Small intestine (tissue), 7 donors: ENCODE data around the gene CDH13. TPM values are rescaled to one million over a fixed set of nuclear protein-coding genes. Genes with fewer than 3 reads are reported as not detected.

Source experiments
- DNase-seq, 2 donors: peaks; one replicate each; pipeline versions ENCODE4 v3.0.0 to v3.0.0-alpha.2; 2013
- FAIRE-seq: peaks from 2 replicates; lab custom pipeline; 2012; peaks lifted over from hg19 to GRCh38; lab: Jason Lieb, UNC
- H3K27ac ChIP-seq, 3 donors: one replicate each; pipeline ENCODE4 v1.5.1; 2013; ENCODE audit warnings: low read length in 2 of 3, mild to moderate bottlenecking in 2 of 3, control low read depth in 1 of 3, inconsistent platforms in 1 of 3, low read depth in 1 of 3, moderate library complexity in 1 of 3
- H3K27me3 ChIP-seq, 3 donors: one replicate each; pipeline ENCODE4 v1.6.1; 2013; ENCODE audit warnings: low read length in 3 of 3, inconsistent platforms in 1 of 3; ENCODE audit not compliant: control insufficient read depth in 3 of 3, insufficient read depth in 3 of 3
- H3K36me3 ChIP-seq, 3 donors: one replicate each; pipeline ENCODE4 v1.6.1; 2013; ENCODE audit warnings: low read length in 3 of 3, inconsistent platforms in 1 of 3, low read depth in 1 of 3, mild to moderate bottlenecking in 1 of 3, moderate library complexity in 1 of 3; ENCODE audit not compliant: control insufficient read depth in 3 of 3, insufficient read depth in 2 of 3
- H3K4me1 ChIP-seq, 3 donors: one replicate each; pipeline ENCODE4 v1.6.1; 2013; ENCODE audit warnings: low read length in 2 of 3, inconsistent platforms in 1 of 3, low read depth in 1 of 3, mild to moderate bottlenecking in 1 of 3, moderate library complexity in 1 of 3; ENCODE audit not compliant: control insufficient read depth in 3 of 3, insufficient read depth in 2 of 3
- H3K4me3 ChIP-seq, 3 donors: one replicate each; pipeline ENCODE4 v1.5.1; 2013; ENCODE audit warnings: low read length in 3 of 3, control low read depth in 1 of 3, inconsistent platforms in 1 of 3, low read depth in 1 of 3, mild to moderate bottlenecking in 1 of 3, moderate library complexity in 1 of 3
- H3K9me3 ChIP-seq, 2 donors: one replicate each; pipeline ENCODE4 v1.6.1; 2013; ENCODE audit warnings: low read depth in 1 of 2, low read length in 1 of 2; ENCODE audit not compliant: control insufficient read depth in 2 of 2, insufficient read depth in 1 of 2
- WGBS, 3 donors: extraction: QIAGEN DNeasy Blood & Tissue Kit; methylation state at CpG; one replicate each; pipeline ENCODE4 v1.1.7; 2013; 5-methylcytosine and 5-hydroxymethylcytosine counted together
- polyA plus RNA-seq, 4 donors: library from polyadenylated mRNA; stranded (reverse) in 3 of 4; unstranded in 1 of 4; fragments of 200-250 nt in 3 of 4; fragments of 120-200 nt in 1 of 4; gene quantifications; one replicate each; pipeline versions ENCODE4 v1.2.1 to v1.2.3, GENCODE V29; 2013
- donor health status: healthy with polysubstance abuse.
- donor health status: control.
- donor health status: control.
- donor health status: Bipolar disorder and iron deficiency.
- donor health status: healthy.

The CDH13 gene
- polyA plus RNA-seq, 4 donors: 0.27 to 15.0 (median 2.9) TPM; not detected in 1

DNA sequence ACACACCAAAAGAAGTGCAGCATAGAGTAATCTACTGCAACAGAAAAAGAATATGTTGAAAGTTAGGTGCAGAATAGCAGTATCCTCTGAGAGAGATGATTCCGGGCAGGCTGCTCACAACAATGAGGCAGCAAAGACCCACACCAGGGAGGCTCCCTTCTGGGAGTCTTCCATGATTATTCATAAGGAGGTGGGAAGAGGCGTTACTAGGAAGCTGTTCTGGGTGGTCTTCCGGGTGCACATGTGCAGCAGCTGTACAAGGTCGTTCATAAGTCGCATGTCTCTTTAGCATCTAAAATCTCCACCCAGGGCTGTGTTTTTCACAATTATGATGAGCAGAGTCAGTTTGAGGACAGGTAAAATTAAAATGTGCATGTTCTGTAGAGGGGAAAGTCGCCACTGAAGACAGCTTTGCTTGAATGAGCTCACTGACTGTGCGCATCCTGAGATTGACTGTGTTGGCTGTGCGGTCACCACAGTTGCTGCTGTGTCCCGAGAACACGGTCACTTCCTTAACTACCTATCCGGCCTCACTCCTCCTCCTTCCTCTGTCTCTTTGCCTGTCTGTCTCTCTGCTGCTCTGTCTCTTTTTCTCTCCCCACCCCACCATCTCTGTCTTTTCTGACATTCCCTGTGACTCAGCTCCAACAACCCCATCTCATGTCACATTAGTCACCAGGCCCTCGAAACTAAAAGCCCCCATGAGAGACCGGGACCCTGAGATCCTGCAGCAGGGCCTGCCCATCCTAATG is 1055.5 kb downstream of the CDH13 start:
- Histone ChIP-seq H3K27ac (no peak overlapping the region), H3K36me3 (no peaks in the 10 kb centered on the region), H3K9me3 (no peaks in the 10 kb centered on the region), H3K27me3 (no peaks in the 10 kb centered on the region), H3K4me1 (no peaks in the 10 kb centered on the region), H3K4me3 (no peak overlapping the region)
- WGBS, 3 donors: 73 to 86% (median 80%) methylated on average over 13 of the region's 13 CpGs
- no peak for DNase-seq
- no peak for FAIRE-seq

DNA sequence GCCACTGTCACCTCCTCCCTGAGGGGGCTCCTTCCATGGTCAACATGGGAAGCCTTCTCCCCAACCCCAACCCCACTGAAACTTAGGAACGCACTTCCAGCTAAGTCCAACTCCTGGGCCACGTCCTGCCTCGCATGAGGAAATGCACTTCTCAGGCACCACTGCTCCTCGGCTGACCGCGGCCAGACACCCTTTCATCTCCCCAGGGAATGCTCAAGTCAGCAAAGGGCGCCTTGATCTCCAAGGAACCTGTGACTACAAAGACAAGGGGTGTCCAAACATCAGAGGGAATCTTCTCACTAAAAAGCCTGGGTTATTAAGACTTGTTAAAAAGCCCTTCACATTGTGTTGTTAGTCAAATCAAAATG is 1056.1 kb downstream of the CDH13 start:
- H3K4me3 ChIP-seq: no peak overlapping the region
- WGBS, 3 donors: 69 to 82% (median 73%) methylated on average over 7 of the region's 7 CpGs
- H3K27ac ChIP-seq: no peak overlapping the region
- DNase-seq (no peak), FAIRE-seq (no peak)
- no peaks in the 10 kb centered on the region for H3K27me3 ChIP-seq
- H3K36me3 ChIP-seq: no peaks in the 10 kb centered on the region
- H3K4me1 ChIP-seq: no peaks in the 10 kb centered on the region
- H3K9me3 ChIP-seq: no peaks in the 10 kb centered on the region

DNA sequence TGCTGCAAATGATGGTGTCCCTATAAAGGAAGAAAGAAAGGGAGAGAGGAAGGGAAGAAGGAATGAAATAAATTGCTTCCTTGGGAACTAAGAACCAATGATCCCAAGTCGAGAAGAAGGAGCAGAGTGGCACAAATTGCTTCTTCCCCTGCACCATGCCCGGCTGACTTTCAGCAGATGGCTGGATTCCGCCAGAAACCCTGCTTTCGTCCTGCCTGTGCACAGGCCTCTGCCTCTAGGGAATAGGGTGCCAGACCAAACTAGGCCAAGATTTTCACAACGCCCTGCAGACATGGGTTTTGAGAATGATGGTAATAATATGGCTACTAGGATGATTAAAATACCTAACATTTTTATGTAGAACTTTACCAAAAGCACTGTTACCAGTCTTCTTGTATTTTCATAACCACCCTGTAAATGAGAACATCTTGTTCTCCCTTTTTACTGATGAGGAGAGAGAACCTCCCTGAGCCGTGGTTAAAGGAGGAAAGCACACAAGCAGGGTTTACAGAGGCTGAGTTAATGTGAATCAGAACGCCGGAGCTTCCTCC is 1058.9 kb downstream of the CDH13 start:
- Histone ChIP-seq H3K27me3 (no peaks in the 10 kb centered on the region), H3K4me1 (no peaks in the 10 kb centered on the region), H3K27ac (no peak overlapping the region), H3K9me3 (no peaks in the 10 kb centered on the region), H3K4me3 (no peak overlapping the region), H3K36me3 (no peaks in the 10 kb centered on the region)
- no peak for FAIRE-seq
- no peak for DNase-seq
- 80 to 84% (median 81%) methylated on average over 8 of the region's 8 CpGs for WGBS, 3 donors

DNA sequence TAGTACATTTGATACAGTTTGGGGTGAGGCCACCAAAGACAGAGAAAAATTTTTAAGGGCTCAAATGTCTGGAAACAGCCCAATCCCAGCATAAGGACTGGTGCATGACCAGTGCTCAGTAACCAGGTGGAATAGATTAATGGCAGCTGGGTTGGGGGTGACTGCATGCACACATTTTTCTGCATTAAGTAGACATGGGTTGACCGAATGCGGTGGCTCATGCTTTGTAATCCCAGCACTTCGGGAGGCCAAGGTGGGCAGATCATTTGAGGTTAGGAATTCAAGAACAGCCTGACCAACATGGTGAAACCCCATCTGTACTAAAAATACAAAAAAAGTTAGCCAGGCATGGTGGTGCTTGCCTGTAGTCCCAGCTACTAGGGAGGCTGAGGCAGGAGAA is 1060.0 kb downstream of the CDH13 start:
- H3K27ac ChIP-seq: no peak overlapping the region
- DNase-seq (no peak), FAIRE-seq (no peak)
- H3K36me3 ChIP-seq: no peaks in the 10 kb centered on the region
- no peaks in the 10 kb centered on the region for H3K27me3 ChIP-seq
- H3K9me3 ChIP-seq: no peaks in the 10 kb centered on the region
- WGBS, 3 donors: 95 to 97% (median 95%) methylated on average over 3 of the region's 3 CpGs
- no peak overlapping the region for H3K4me3 ChIP-seq
- H3K4me1 ChIP-seq: no peaks in the 10 kb centered on the region

DNA sequence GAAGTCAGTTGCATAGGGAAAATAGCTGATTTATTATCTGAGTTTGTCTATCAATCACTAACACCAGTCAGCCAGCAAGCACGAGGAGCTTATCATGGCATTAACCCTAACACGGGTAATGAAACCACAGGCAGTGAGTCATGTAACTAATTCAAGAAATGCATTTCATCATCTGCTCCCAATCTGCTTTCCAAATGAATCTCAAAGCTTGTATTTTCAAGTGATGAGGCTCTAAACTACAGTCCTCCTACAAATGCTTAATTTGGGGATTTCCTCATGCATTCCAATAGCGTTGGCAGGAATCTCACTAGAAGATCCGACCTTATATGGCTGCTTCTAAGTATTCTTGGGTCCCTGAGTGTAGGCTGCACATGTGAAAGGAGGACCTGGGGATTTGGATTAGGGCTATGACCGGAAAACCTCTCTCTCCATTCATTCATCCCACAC is 1062.6 kb downstream of the CDH13 start:
- Histone ChIP-seq H3K27ac (no peak overlapping the region), H3K36me3 (no peaks in the 10 kb centered on the region), H3K4me1 (no peaks in the 10 kb centered on the region), H3K27me3 (no peaks in the 10 kb centered on the region), H3K9me3 (no peaks in the 10 kb centered on the region), H3K4me3 (no peak overlapping the region)
- DNase-seq (peak; percentile 4 to 57), FAIRE-seq (no peak)
- 30 to 38% (median 32%) methylated on average over 5 of the region's 5 CpGs for WGBS, 3 donors

DNA sequence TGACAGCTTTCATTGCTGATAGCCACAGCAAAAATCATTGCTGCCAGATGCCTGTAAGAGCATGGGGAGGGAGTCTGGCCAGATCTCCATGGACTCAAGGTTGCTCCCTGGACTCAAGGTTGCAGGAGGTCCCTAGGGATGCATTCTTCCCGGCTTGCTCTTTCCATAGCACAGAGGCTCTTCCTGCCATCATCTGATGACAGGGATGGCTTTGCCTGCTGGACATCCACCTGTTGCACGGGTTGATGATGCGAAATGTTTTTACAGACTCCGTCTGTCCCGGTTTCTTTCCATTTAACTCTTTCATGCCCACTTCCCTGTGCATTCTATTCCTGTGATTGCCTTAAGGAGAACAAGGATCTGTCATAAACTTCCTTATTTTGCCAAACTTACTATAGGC is 1065.5 kb downstream of the CDH13 start:
- no peak overlapping the region for H3K4me3 ChIP-seq
- H3K4me1 ChIP-seq: no peaks in the 10 kb centered on the region
- H3K36me3 ChIP-seq: no peaks in the 10 kb centered on the region
- DNase-seq (no peak), FAIRE-seq (no peak)
- H3K27ac ChIP-seq: no peak overlapping the region
- 24 to 43% (median 32%) methylated on average over 5 of the region's 5 CpGs for WGBS, 3 donors
- no peaks in the 10 kb centered on the region for H3K9me3 ChIP-seq
- no peaks in the 10 kb centered on the region for H3K27me3 ChIP-seq

DNA sequence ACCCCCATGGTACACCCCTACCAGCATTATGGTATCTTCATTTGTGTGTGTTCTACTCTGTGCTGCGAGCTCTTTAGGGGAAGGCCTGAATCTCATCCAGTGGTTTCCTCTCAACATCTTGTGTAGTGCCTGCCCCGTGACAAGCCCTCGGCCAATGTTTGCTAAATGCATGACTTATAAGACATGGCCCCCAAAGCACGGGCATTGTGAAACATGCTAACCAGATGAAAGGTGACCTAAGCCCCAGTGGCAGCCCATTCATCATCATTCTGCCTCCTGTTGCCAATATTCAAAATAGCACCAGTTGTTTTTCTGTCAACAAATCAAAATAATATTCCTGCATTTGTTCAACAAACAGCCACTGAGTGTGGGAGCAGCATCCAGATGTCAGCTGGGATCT is 1072.2 kb downstream of the CDH13 start:
- DNase-seq: no peak

DNA sequence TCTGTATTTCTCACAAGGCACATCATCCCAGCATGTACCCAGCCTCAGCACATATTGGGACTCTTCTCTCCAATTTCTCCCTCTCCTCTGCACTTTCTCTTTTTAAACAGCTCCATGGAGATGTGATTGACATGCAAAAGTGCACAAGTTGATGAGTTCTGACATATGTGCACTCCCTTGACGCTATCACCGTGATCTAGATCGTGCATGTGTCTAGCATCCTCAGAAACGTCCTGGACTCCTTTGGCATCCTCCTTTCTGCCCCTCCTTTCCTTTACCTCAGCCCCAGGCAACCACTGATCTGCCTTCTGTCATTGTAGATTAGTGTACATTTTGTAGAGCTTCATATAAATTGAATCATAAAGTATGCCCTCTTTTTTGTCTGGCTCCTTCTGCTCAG is 1073.0 kb downstream of the CDH13 start:
- H3K4me1 ChIP-seq: no peaks in the 10 kb centered on the region
- H3K36me3 ChIP-seq: no peaks in the 10 kb centered on the region
- no peak overlapping the region for H3K4me3 ChIP-seq
- H3K27ac ChIP-seq: no peak overlapping the region
- DNase-seq (no peak), FAIRE-seq (no peak)
- no peaks in the 10 kb centered on the region for H3K27me3 ChIP-seq
- no peaks in the 10 kb centered on the region for H3K9me3 ChIP-seq
- 65 to 74% (median 73%) methylated on average over 4 of the region's 4 CpGs for WGBS, 3 donors

More for the DNA sequence above, 1072.2 kb downstream of the CDH13 start:
- 71 to 86% (median 78%) methylated on average over 4 of the region's 4 CpGs for WGBS, 3 donors
- Histone ChIP-seq H3K4me3 (no peak overlapping the region), H3K36me3 (no peaks in the 10 kb centered on the region), H3K27me3 (no peaks in the 10 kb centered on the region), H3K27ac (no peak overlapping the region), H3K4me1 (no peaks in the 10 kb centered on the region), H3K9me3 (no peaks in the 10 kb centered on the region)
- FAIRE-seq: no peak
